NCI-H510A treated with DMSO at 0.1 percent for 48 hours (cell line): ENCODE measurements around the gene KPNA4.
"Not testable (repeated sequence)": the region's sequence is repeated elsewhere in the genome, so short reads cannot be mapped to it uniquely, and the experiment has no call there.

Source experiments
- DNase-seq: peaks from one replicate; lab custom pipeline; 2025; lab: John Stamatoyannopoulos, UW

Gene KPNA4

GRCh38 chr3:160490166-160490565 lies 75.2 kb downstream of the KPNA4 start:
- DNase-seq = no peak

GRCh38 chr3:160486459-160486869 lies 78.9 kb downstream of the KPNA4 start:
- peak; percentile 80 for DNase-seq

- no peak for DNase-seq
Measured at GRCh38 chr3:160482796-160483195, 82.6 kb downstream of the KPNA4 start.

GRCh38 chr3:160481856-160482255 lies 83.5 kb downstream of the KPNA4 start:
- DNase-seq = no peak

DNA sequence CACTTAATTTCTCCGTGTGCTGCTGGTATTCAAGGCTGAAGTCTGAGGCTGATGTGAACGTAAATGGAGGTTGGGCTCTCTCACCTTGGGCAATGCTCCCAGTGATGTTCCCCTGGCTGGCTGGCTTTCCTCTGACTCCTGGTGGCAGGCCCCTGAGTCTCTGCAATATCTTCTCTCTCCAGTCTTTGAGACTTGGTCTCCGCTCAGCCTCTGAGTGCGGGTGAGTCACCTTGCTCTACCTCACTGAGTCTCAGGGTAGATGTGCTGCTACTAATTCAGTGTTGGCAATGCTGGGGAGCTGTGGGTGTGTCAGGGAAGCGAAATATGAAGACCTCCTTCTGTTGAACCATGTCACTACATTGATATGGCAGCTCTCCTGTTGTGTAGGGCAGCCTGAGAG lies 84.4 kb downstream of the KPNA4 start:
- DNase-seq = no peak

DNA sequence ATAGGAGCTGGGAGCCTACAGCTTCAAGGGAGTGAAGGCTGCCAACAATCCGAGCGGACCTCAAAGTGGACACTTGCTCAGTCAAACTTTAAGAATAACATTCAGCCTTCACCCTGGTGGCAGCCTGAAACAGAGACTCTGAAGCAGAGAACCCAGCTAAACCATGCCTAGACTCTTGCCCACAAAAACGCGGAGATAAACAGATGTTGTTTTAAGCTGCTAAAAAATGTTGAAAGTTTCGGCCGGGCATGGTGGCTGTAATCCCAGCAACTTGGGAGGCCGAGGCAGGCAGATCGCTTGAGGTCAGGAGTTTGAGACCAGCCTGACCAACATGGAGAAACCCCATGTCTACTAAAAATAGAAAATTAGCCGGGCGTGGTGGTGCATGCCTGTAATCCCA lies 86.0 kb downstream of the KPNA4 start:
- DNase-seq = no peak

- no peak for DNase-seq
Measured at GRCh38 chr3:160478338-160478737, 87.0 kb downstream of the KPNA4 start.

- DNase-seq = no peak
Measured at GRCh38 chr3:160477750-160478149, 87.6 kb downstream of the KPNA4 start.

DNA sequence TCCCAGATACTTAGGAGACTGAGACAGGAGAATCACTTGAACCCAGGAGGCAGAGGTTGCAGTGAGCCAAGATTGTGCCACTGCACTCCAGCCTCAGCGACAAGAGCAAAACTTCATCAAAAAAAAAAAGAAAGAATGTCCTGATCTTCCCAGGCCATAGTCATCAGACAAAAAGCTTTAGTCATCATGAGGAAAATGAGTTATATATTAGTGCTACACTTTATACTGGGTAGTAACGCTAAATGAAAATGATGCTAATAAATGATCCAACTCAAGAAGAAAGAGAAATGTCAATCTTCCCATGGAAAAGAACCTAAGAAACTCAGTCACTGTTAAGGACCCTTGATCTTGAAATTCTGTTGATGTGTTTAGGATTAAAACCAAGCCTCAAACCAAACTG lies 89.5 kb downstream of the KPNA4 start:
- no peak for DNase-seq

DNA sequence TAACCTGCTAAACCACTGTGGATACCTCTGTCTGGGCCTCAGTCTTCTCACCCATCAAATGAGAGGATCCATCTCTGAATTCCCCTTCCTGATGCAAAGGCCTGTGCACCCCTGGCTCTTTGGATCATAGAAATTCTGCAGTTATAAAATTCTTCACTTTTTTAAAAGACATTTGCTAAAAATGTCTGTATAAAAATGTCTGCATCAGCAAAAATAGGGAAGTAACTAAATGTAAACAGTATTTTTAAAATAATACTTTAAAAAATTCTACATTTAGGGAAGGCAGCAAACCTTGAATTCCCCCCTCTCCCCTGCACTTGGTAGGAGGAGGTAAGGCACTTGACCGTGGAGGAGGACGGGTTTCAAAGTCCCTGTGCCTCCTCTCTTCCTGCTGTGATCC lies 90.2 kb downstream of the KPNA4 start:
- DNase-seq = no peak

DNA sequence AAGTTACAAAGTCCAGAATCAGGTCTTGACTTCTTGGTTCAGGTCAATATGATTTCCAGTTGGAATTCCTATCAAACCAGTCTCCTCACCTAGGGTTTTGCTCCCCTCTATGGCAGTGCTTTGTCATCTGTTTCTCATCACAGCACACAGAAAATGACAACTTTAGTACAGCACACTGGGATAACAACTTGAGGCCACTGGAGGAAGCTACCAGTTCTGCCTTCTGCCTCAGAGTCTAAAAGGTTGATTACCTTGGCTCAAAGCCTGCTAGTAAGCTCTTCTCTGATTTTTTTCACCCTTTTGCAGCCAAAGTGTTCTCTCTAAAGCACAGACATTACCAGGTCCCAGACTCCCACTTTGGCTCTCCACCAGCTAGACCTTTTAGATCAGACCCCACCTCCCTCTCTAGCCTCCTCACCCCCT lies 90.9 kb downstream of the KPNA4 start:
- DNase-seq = no peak

- DNase-seq = no peak
Measured at GRCh38 chr3:160473978-160474377, 91.4 kb downstream of the KPNA4 start.

GRCh38 chr3:160473221-160473620 lies 92.2 kb downstream of the KPNA4 start:
- no peak for DNase-seq

- no peak for DNase-seq
Measured at GRCh38 chr3:160472344-160472743, 93.0 kb downstream of the KPNA4 start.

DNA sequence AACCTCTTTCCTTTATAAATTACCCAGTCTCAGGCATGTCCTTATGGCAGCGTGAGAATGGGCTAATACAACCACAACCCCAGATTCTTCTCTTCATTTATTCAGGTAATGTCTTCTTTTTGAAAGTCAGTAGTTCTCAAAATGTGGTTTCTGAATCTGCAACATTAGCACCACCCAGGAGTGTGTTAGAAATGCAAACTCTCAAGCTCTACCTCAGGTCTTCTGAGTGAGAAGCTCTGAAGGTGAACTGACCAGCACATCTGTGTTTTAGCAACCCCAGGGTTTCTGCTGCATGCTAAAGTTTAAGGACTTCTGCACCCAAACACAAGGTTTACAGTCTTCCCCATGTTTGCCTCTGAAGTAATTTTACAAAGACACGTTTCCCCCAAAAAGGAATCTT lies 93.5 kb downstream of the KPNA4 start:
- DNase-seq = no peak

- DNase-seq = no peak
Measured at GRCh38 chr3:160470181-160470580, 95.2 kb downstream of the KPNA4 start.

DNA sequence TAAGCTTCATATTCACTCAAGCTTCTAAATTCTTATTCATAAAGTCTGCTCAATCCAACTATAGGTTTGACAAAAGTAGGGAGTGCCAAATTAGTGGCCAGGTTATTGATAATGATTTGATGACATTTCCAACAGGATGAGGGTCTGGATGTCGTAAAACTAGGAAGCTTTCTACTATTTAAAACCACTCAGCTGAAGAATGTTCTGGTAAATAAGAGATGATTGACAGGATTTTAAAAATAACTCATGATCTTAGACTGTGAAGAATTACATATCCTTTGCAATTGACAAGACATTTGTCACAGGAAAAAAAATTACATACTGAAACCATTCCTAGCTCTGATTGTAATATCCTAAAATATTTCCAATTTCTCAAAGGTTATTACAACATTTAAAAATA lies 100.4 kb downstream of the KPNA4 start:
- DNase-seq = no peak

DNA sequence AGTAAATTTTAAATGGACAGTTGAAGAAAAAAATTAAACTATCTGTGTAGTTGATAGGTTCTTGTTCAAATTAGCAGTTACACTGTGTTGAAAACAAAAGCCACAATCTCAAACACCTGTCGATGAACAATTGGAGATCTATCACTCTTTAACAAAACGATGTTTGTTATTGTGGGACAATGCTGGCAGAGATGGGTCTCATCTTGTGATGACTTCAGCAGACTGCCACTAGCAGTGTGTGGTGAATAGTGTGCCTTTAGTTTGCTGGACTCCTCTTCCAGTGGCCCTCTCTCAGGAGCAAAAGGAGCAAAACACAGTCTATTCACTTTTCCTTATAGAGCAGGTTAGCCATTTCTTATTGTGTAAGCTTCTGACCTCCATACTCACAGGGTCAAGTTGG lies 101.0 kb downstream of the KPNA4 start:
- DNase-seq = no peak

DNA sequence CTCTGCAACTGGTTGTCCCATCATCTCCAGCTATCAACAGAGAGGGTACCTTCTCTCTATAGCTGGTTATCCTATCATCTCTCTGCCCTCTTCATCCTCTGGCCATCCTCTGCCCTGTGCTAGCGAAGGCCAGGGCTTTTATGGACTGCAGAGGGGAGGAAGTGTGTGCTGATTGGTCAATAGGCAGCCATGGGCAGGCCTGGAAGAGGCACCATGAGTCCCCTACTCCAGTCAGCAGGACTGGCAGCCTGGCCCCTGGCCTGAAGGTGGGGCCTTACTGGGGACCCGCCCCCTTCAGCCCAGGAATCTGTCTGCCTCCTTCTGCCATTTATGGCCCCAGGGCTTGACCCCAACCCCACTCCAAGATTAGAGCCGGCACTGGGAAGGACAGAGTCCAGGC lies 105.3 kb downstream of the KPNA4 start:
- no peak for DNase-seq

- no peak for DNase-seq
Measured at GRCh38 chr3:160459450-160459970, 105.9 kb downstream of the KPNA4 start.

DNA sequence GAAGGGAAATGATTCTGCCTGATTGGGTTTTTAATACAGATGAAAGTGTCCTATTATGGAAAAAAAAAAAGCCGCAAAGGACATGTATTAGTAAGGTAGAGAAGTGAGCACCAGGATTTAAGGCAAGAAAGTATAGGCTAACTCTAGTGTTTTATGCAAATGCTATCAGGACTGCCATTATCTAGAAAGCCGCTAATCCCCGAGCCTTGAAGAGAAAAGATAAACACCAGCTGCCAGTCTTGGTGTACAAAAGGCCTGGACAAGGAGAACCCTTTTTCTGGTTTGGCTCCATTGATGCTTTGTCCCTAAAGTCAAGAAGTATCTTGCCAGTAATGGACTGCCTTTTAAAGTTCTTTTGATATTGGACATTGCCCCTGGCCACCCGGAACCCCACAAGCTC lies 107.2 kb downstream of the KPNA4 start:
- DNase-seq = no peak

DNA sequence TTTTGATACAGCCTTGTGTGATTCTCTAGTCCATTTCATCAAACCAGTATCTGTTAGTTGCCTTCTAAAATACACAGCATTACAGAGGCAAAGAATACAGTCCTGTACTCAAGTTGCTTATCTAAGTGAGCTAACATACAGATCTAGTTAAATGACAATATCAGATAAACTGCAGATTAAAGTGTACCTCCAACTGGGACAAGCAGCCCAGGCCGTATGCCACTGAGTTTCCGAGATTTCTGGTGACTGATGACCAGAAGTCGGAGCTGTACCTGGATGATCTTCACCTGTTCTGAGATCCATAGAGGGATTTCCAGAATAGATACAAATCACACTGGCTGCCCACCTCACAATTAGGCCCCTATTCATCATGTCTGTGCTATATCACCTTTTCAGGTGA lies 109.5 kb downstream of the KPNA4 start:
- DNase-seq = no peak

- peak; percentile 24 for DNase-seq
Measured at GRCh38 chr3:160454995-160455394, 110.4 kb downstream of the KPNA4 start.

DNA sequence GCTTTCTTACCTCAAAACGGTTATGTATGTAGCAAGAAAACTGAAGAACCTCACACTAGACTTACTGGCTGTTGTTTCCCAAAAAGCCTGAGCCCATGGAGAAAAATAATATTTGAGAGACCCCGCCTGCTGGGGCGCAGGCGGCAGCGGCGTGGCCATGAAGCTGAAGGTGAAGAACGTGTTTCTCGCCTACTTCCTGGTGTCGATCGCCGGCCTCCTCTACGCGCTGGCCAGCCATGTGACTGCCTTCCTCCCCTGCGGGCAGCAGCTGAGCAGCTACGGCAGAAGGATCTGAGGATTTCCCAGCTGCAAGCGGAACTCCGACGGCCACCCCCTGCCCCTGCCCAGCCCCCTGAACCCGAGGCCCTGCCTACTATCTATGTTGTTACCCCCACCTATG lies 113.1 kb downstream of the KPNA4 start:
- not testable (repeated sequence) for DNase-seq

- DNase-seq = no peak
Measured at GRCh38 chr3:160451602-160452001, 113.8 kb downstream of the KPNA4 start.
